Activated CD8-positive, alpha-beta memory T cell treated with anti-CD3 and anti-CD28 coated beads for 1 hour (primary cell): ENCODE results near the gene MSMB.
"Not testable (repeated sequence)": the region's sequence is repeated elsewhere in the genome, so short reads cannot be mapped to it uniquely, and the experiment has no call there.

ENCODE experiments used
- DNase-seq, 2 donors: peaks; one replicate each; pipeline ENCODE4 v3.0.0-alpha.2; 2020; ENCODE audit warnings: low read depth in 1 of 2; ENCODE audit errors: extremely low read depth in 1 of 2

Gene MSMB

DNA sequence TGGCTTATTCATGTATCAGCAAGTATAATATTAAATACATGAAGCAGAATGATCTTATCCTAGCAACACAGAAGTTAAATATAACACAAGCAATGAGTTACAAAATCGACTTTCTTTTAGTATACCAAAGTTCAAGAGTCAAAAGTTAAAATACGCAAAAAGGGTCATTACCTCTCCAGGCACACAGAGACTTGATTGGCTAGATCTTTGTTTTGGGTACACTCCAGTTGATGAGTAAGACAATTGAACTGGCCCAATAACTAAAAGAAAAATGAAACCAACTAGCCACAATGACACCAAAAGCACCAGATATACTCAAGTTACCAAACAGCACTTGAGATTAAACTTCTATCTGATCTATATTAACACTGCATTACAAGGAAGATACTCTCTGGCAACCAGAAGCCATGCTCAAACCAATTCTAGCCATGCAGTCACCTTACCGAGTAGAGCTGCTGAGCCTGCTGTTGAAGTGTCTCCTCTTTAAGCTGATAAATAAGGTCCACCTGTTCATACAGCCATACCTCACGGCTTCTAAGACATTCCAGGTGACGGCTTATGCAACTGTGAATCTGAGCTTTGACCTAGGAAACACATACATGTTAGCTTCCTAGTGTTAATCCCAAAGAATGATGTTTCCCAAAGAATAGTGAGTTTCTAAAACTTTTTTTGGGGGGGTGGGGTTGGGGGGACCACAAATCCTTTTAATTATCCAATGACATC lies 31.2 kb downstream of the MSMB start:
- DNase-seq: no peak

DNA sequence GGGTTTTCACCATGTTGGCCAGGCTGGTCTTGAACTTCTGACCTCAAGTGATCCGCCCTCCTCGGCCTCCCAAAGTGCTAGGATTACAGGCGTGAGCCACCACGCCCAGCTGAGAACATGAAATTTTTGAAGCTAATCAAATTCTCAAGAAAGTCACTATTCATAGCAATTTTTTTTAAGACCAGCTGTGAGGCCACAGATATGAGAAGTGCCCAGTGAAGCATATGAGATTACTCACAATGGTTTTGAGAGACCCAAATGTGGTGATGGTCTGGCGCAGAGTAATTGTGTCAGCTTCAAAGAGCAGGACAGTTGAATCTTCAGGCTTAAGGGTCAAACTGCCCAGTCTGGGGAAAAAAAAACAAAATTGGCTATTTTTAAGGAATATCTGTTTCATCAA lies 31.9 kb downstream of the MSMB start:
- DNase-seq: no peak

DNA sequence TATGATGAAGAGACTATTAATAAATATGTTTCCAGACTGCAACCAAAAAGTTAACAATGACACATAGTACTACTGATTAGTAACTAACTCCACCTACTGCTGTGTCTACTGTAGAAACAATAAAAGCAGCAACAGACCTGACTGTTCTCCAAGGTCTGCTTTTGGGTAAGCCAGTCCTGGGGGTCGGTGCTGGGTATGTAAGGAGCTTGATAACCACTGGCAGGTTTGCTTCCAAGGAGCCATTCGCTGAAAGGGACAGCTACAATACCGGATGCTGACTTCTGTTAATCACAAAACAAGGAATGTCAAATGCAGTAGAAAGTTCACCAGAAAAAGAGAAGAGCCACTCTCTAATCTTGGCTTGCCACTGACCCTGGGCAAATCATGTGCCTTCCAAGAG lies 33.3 kb downstream of the MSMB start:
- no peak for DNase-seq

DNA sequence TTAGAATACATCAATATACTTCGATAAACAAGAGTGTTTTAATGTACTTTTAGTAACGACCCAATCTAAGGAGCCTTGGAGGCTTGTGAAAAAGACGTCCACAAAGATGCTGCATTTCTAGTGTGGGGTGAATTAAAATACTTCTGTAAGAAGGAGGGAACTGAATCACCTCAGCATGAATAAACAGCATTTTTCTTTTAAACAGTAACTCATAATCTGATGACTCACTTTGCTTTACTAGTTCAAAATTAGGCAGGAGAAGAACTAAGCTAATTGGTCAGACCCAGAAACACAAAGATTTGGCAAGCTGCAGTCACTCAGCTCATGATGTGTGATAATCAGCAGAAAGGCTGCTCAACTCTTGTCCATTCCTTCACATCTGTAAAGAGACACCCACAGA lies 39.9 kb downstream of the MSMB start:
- no peak for DNase-seq

DNA sequence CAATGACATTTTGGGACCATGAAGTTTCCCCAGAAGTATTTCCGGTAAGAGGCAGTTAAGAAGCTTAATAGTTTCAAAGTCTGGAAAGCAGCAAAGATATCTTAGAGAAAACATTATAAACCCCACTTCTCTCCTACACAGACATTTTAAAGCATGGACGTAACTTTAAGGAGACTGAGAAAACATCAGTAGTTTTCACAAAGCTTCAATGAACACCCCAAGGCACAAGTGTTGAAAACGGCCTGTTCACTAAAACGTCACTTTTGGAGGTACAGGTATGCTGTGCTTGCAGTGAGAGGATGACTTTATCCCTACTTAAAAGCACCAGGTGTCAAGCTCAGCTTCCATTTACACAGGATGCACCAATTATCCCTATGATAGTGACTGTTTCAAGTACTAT lies 40.7 kb downstream of the MSMB start:
- no peak for DNase-seq

DNA sequence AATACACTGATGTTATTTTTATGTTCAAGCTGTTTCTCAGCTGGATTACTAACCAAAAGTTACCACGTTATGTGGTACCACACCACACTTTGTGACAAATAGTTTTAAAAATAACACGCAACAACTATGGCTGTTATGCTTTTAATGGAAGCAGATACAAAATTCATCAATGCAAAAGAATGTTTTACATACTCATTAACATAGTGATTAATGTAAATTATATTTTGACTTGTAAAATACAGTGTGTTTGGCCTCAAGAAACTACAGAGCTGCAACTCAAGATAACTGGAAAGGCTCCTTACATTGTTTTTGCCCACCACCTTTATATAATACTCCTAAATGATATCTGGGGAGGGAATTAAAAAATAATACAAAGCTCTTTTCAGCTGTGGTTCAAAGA lies 41.1 kb downstream of the MSMB start:
- no peak for DNase-seq

DNA sequence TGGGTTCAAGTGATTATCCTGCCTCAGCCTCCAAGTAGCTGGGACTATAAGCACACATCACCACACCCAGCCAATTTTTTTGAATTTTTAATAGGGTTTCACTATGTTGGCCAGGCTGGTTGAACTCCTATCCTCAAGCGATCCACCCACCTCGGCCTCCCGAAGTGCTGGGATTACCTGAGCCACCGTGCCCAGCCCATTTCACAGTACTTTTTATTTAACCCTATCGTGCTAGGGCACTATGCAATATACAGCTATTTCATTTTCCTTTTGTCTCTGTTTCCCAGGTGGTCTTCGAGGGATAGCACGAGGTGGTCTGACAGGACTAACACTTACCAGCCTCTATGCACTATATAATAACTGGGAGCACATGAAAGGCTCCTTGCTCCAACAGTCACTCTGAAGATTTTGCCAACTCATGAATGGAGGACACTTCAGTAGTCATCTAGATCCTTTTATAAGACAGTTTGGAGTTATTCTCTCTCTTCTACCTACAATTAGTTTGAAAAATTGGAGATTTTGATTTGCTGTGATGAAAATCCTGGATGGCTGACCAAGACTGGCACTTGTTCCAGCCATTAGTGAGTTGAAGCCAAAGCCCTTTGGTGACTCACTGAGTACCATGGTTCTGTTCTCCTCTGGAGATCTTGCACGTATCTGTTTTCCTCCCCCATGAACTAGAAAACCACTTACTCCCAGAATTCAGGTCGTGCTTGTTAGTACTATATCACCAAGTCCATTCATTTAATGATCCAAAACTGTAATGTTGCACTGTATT lies 43.0 kb downstream of the MSMB start:
- no peak for DNase-seq

DNA sequence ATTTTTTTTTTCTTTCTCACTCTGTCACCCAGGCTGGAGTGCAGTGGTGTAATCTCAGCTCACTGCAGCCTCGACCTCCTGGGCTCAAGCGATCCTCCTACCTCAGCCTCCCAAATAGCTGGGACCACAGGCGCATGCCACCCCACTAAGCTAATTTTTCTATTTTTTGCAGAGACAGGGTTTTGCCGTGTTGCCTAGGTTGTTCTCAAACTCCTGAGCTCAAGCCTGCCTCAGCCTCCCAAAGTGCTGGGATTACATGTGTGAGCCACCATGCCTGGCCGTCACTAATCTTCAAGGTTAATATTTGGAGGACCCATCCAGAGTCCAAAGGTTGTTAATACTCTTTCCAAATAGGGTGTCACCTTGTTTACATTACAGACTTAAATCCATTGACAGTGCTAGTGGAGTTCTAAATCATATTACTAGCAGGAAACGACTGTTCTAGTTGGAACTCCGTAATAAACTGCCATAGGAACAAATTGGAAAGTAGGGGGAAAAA lies 43.8 kb downstream of the MSMB start:
- DNase-seq: not testable (repeated sequence)

DNA sequence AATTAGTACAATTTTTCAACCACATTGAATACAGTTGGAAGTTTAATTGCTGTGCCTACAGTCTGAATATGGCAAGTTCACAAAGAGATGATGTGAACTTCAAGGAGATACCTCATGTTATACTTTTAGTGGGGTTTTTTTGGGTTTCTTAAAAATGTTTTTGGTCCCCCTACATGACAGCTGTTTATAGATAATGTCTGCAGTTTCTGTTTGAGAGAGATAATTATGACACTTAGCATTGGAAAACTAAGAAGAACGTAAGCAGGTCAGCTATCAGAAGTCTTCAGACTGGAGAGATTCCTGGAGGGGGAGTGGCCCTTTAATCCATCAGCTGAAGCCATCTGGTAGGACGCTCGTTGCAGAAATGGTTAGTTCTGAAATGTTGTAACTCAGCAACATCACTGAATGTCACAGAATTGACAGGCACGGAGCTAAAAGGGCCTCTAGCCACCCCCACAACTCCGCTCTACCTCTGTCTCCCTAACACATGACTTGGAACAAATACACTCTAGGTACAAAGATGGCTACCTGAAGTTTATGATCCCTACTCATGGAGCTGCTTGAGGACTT lies 44.8 kb downstream of the MSMB start:
- DNase-seq: no peak

DNA sequence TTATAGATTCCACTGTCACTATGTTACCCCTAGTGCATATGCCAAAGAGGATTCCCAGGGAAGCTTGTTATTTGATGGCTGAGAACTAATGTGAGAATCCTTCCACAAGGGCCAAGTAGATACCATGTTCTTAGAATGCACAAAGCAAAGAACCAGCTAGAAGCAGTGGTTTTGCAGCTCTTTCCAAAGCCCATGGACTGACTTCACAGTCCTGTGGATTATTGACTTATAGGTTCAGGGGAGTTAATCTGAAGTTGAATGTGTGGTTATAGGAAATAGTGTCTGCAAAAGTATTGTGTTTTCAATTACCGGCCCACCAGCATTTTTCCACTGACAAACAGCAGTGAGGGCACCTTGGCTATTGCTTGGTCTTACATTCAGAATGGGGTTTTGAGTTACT lies 45.5 kb downstream of the MSMB start:
- no peak for DNase-seq

DNA sequence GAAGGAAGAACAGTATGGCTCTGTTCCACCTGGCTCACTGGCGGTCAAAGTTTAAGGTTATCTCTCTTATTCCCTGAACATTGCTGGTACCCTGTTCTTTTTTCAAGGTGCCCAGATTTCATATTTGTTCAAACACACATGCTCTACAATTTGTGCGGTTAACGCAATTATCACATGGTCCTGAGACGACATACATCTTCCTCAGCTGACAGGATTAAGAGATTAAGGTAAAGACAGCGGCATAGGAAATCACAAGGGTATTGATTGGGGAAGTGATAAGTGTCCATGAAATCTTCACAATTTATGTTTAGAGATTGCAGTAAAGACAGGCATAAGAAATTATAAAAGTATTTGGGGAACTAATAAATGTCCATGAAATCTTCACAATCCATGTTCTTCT lies 46.1 kb downstream of the MSMB start:
- not testable (repeated sequence) for DNase-seq

DNA sequence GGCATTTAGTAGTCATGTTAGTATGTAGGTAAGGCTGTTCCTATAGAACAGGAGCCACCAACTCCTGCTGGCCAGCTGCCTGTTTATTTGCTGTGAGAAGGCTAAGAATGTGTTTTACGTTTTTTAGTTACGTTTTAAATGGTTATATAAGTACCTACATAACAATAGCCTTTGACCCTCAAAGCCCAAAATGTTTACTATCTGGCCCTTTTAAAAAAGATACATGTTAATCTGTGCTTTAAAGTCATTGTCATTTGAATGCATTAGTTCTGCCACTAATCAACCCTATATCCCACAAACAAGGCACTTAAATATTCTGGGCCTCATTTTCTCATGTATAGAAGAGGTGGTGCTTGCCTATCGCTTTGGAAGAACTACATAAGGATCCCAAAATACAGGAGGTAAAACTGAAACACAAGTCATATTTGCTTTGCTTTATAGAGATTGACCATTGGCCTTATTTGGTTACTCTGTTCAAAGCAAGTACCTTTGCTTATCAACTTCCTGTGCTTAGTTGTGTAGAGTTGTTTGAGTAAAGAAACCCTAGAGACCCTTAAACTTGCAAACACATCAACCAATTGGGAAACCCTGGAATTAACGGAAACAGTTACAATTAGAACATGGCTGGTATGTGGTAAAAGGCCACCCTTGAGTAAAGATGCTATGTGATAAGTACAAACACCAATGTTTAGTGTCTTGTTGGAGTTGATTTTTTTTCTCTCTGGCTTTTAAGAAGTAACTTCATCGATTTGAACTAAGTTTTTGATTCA lies 47.9 kb downstream of the MSMB start:
- no peak for DNase-seq

DNA sequence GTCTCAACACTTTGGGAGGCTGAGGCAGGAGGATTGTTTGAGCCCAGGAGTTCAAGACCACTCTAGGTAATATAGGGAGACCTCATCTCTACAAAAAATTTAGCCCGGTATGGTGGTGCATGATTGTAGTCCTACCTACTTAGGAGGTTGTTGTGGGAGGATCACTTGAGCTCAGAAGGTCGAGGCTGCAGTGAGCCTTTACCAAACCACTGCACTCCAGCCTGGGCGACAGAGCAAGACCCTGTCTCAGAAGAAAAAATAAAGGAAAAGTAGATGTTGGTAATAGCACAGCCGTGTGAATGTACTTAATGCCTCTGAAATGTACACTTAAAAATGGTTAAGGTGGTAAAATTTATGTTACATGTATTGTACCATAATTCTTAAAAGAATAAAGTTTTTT lies 48.5 kb downstream of the MSMB start:
- DNase-seq: no peak

DNA sequence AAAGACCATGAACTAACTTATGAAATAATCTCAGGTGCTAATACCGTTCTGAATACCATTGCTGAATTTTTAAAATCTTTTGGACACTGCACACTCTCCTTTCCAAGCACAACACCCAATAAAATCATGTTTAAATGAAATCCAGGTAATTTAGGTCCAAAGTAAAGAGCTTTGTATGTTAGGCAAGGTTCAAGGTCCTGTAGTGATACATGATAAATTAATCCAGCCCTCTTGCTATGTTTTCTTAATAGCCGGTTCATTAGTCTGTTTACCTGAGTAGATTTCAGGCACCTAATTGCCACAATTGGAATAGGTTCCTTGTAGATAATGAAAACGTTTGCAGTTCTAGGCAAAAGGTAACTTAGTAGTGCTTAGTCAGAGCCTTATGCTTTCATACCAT lies 60.5 kb downstream of the MSMB start:
- not testable (repeated sequence) for DNase-seq

DNA sequence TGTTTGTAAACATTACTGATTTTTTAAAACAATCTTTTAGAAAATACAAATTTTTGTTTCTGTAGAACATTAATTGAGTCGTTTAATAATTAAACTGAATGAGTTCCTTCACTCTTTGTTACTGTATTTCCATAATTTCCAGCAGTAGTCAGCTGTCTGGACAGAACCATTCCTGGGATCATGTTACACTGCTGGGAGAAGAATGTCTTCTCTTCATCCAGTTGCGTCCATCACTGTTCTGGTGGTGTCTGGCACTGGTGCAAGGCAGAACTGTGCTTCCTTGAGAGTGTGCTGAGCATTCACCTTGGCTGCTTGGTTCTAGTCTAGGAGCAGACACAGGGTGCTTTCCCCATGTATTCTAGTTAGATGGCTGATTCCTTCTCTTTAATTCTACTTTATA lies 61.6 kb downstream of the MSMB start:
- DNase-seq: not testable (repeated sequence)

DNA sequence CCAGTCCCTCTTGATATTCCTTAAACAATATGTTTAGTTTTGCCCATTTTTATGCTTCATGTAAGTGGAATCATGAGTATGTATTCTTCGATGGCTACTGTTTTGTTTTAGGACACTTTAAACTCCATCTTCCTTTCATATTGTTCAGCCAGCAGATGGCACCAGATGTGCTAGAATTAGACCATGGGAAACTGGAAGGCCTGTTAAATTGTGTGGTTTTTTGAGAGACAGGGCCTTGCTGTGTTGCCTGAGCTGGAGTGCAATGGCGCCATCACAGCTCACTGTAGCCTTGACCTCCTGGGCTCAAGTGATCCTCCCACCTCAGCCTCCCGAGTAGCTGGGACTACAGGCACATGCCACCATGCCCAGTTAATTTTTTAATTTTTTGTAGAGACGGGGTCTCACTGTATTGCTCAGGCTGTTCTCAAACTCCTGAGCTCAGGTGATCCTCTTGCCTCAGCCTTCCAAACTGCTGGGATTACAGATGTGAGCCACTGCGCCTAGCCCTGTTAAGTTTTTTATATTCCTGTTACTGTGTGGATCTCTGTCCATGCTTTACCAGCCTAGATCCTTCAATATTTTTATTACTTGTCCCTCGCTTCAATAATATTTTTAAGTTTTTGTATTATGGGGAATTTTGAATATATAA lies 62.4 kb downstream of the MSMB start:
- DNase-seq: peak in 1 of 2 donors; percentile 6
